GM21390 (cell line): ENCODE measurements around the gene KLHL17.
A peak's percentile ranks its signal among the peaks of the same experiment; 100 is the strongest.
"Not testable (repeated sequence)": the region's sequence is repeated elsewhere in the genome, so short reads cannot be mapped to it uniquely, and the experiment has no call there.

Source experiments
- ATAC-seq: cut with Tn5 transposase; IDR thresholded peaks from one replicate; pipeline ENCODE4 v1.9.1; 2021; ENCODE audit not compliant: unreplicated experiment

The KLHL17 gene

DNA sequence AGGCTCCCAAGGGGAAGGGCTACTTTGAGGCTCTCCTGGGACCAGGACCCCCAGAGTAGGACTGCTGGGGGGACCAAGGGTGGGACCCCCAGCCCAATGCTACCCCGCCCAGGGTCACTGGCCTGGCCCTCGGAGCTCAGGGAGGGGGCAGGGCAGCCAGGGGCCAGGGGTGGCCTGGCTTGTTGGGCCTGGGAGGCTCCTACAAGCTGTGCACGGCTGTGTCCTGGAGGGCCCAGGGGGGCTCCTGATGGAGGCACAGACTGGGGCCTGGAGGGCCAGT is 37.3 kb downstream of the KLHL17 start:
- ATAC-seq, result no peak

GRCh38 chr1:997993-998744 is 37.8 kb downstream of the KLHL17 start:
- ATAC-seq, result no peak

DNA sequence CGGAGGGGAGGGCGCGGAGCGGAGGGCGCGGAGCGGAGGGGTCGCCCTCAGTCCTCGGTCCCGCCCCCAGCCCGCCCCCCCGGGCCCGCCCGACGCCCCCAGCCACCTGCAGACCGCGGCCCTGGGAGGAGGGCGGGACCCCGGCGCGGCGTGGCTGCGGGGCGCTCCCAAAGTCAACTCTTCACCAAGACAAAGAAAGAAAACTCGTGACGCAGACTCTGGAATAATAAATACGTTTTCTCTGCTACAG is 38.3 kb downstream of the KLHL17 start:
- no peak for ATAC-seq

DNA sequence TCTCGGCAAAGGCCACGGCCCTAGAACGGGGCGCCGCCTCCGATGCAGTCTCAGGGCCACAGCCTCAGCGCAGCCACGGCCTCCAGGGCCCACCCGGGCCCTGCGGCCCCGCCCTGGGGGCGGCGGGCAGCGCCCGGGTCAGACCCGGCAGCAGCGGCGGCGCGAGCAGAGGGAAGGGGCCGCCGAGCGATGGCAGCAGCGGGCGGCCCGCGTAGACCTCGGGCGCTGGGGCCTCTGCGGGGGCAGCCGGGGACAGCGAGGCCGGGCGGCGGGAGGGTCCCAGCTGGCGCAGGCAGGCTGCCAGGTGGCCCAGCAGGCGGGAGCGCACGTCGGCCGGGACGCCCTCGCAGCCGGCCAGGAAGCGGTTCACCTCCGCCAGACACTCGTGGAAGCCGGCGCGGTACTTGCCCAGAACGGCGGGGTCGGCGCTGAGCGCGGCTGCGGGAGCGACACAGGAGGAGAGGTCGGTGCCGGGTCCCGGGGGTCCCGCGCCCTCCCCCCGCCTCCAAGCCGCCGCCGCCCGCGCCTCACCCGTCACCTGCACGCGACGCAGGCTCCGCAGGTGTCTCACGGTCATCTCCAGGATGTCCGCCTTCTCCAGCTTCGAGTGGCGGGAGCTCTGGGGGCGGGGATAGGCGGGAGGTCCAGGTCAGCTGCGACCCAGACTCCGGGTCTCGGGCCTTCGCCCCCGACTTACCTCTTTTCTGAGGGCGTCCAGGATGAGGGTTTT is 38.8 kb downstream of the KLHL17 start:
- no peak for ATAC-seq

GRCh38 chr1:999725-1000356 is 39.5 kb downstream of the KLHL17 start, which contains the start of gene HES4:
Gene HES4 (minus strand): TSS chr1:1000097. CDS start chr1:999973, 124 bp downstream.
- ATAC-seq, result no peak

DNA sequence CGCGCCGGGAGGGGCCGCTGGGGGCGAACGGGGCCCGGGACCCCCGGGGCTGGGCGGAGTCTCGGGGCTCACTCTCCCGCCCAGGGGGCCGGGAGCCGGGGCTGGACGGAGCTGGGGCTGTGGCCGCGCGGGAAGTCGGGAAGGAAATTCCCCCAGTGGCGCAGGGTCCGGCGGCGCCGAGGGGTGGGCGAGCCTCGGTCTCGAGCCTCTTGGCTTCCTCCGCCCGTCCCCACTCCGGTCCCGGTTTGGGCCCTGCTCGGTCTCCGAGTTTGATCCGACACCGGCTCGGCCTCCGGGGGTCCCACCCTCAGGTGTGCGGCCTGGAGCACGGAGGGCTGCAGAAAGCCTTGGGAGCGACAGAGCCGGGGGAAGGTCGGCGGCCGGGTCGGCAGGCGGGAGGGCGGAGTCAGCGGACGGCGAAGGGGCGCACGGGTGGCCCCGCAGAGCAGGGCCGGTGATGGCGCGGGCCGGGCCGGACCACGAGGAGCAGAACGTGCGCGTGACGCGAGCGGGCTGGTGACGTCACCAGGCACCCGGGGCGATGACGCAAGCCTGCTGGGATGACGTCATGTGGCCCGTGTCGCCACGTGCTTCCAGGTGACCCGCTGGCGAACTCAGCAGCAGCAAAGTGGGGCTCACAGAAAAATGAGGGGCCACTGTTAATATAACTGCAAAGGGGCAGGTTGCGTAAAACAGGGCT is 40.1 kb downstream of the KLHL17 start:
- no peak for ATAC-seq

DNA sequence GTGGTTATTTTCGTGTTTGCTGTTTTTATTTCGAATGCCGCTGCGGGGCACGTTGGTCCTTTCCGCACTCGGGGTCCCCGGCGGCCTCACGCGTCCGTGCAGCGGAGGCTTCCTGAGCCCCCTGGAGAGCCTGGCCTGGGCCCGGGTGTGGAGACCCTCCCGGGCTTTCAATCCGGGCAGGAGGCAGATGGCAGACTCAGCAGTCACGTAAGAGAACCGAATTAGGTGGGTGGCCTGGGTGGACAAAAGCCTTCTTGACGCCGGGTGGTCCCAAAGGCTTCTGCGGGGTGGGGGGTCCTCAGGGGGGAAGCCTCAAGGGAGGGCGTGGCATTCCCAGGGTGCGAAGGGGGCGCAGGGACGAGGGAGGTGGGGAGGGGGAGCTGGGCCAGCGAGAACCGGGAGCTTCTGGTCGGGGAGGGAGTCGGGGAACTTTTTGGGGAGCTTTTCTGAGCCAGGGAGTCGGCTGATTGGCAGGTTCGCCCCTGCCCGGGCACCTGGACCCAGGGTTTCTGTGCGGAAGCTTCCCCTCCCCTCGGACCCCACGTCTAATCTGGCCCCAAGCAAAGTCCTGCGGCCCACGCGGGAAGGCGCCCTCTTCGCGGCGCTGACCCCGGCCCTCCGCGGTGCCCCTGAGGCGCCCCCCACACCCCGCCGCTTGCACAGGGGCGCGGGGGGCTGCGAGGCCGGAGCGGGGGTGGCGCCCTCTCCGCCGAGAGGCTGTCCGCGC is 40.8 kb downstream of the KLHL17 start:
- no peak for ATAC-seq

GRCh38 chr1:1003618-1004419 is 43.4 kb downstream of the KLHL17 start:
- no peak for ATAC-seq

- ATAC-seq, result no peak
Measured at GRCh38 chr1:1004420-1004779, 44.0 kb downstream of the KLHL17 start.

DNA sequence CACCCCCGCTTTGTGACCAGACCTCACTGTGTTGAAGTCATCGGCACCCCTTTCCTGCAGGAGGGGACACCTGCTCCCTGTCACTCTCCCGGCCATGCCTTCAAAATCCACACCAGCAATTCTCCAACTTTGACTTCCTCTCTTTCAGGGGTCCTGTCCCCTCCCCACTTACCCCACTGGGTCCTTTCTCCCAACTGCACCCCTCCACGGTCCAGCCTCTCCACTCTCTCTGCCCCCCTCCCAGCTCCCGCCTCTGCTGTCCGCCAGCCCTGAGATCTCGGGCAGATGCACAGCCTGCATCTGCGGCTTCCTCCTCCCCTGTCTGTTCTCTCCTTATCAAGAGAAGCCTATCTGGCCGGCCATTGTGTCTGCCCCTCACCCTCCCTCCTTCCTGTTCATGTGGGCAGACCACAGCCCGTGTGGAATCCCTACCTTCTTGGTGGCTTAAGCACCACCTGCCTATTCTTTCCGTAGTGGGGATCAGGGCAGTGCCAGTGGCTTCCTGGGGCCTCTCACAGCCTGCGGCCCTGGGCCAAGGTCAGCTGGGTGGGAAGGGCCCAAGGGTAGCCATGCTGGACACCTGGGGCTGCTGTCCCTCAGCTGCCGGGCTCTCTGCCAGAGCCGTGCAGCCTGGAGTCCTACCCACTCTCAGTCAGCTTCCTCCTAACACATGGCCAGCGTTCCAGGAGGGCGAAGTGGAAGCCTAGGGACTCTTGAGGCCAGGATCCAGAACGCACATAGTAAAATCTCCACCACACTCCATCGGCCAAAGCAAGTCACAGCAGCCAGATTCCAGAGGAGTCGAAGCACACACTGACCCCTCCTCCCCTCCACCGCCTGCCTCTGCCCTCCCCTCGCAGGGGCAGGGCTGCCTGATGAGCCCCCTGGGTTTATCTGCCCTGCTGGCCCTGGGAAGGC is 44.7 kb downstream of the KLHL17 start:
- no peak for ATAC-seq

DNA sequence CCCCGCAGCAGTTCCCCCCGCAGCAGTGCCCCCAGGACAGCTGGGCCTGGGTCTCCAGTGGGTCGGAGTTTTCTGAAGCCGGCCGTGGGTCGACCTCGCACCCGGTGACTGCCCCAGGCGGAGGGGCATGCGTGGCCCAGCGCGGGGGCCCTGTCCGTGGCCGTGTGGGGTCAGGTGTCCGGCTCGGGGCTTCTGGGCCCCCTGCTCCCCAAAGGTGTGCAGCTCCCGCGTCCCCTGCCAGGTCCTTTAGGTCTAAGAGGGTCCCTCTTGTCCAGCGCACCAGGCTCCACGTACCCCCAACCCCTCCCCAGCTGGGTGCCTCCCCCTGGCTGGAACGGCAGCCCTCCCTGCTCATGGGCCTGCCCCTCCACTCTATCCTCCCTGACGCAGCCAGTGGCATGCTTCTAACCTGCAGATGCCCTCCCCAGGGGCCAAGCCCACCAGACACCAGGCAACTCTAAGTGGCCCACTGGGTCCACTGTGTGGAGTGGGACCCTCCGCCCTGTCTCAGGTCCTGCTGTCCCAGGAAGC is 45.5 kb downstream of the KLHL17 start:
- no peak for ATAC-seq

DNA sequence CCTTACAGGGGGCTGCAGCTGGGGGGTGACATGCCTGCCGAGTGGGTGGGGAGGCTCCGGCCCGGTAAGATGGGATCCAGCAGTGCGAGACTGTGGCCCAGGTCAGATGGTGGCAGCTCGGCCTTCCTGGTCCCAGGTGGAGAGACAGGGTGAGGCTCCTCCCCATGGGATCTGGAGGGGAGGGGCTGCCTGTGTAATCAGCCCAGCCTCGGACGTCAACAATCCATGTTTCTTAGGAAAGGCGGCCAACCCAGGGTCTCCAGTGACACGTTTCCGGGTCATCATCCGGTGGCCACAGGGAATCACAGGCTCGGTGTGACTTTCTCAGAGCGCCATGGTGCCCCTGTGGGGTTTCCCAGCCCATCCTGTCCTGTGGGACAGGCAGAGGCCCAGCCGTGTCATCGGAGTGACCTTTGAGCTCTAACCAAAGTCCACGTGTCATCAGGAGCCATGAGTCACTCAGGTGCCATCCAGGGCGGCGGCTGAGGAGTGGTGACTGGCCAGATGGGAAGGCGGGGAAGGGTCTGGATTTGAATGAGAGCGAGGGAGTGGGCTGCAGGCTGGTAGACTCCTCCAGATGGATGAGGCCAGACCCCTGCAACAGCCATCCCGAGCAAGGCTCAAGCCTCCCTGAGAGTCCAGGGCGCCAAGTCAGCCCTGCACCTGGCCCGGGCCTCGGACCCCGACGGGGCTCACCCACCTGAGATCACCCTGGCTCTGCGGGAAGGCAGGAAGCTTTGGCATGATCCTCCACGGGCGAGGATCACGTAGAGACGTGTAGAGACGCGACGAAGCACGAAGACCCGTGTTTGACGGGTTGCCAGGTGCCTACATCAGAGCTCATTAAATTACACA is 46.1 kb downstream of the KLHL17 start:
- no peak for ATAC-seq

- not testable (repeated sequence) for ATAC-seq
Measured at GRCh38 chr1:1010131-1010530, 49.7 kb downstream of the KLHL17 start.

- ATAC-seq, result no peak
Measured at GRCh38 chr1:1011396-1011949, 51.1 kb downstream of the KLHL17 start.

GRCh38 chr1:1012736-1013104 is 52.3 kb downstream of the KLHL17 start:
- ATAC-seq, result peak; percentile 4

DNA sequence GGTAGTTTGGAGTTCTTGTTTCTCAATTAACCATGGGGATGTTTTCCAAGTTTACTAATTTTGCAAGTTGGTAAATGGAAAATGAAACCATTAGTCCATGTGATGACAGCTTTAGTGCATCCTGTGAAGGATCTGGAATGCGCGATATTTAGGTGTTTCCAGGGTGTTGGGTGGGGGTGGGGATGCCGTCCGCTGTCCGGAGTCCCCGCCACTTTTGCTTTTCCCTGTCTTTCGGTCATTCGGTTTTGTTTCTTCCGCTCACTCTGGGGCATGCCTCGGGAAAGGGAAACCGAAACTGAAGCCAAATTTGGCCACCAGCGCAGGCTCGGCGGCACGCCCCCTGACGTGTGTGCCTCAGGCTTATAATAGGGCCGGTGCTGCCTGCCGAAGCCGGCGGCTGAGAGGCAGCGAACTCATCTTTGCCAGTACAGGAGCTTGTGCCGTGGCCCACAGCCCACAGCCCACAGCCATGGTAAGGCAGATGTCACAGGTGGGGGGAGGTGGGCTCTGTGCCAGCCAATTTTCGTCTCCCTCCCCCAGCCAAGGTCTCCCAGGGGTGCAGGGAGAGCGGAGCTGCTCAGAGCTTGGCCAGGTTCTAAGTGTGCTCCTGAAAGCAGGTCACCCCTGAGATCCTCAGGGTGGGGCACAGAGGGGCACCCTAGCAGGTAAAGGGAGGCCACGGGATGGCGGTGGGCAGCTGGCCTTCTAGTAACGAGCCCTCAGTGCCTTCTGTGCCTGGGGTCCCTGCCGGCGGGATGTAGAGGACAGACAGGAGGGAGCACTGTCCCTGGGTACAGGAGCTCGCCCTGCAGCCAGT is 52.9 kb downstream of the KLHL17 start, which contains the start of gene ISG15:
TSS of gene ISG15 (plus strand) at position 393 of the 817 bp plus-strand sequence. CDS start at position 470, 77 bp downstream.
- ATAC-seq, result peak; percentile 86
